HepG2 (cell line): ENCODE results near the gene ALG3. TPM values are rescaled to one million over a fixed set of nuclear protein-coding genes. Genes with fewer than 3 reads are reported as not detected.
A peak's percentile ranks its signal among the peaks of the same experiment; 100 is the strongest.

Experiments
- ATAC-seq: fragments of 200-7000 bp; cut with Tn5 transposase; 3 replicates; pipeline ENCODE4 v1.9.1; 2020; ENCODE audit warnings: mild to moderate bottlenecking, moderate library complexity
- BruUV-seq: library from RNA; stranded (reverse); fragments of 400-500 nt; replicated peaks from 2 replicates; lab custom pipeline; 2021; lab: Mats Ljungman, UMichigan
- CTCF ChIA-PET: fragments of 300-600 bp; formaldehyde crosslinking; extraction: SDS; loops from one replicate; lab custom pipeline; 2021; ENCODE audit warnings: low total read pairs, inconsistent platforms, low intra/inter-chr PET ratio; lab: Yijun Ruan, JAX
- POLR2A ChIA-PET: fragments of 350-600 bp; sonication (Branson Sonifier 250); formaldehyde crosslinking; loops from one replicate; lab custom pipeline; 2020; ENCODE audit warnings: antibody characterized with exemption, inconsistent platforms; lab: Yijun Ruan, JAX
- DNase-seq: peaks from one replicate; pipeline ENCODE4 v3.0.0-alpha.2; 2015; ENCODE audit warnings: low spot score
- FAIRE-seq: peaks from 3 replicates; lab custom pipeline; 2011; peaks lifted over from hg19 to GRCh38; lab: Jason Lieb, UNC
- H2AFZ ChIP-seq: one replicate; pipeline ENCODE4 v1.6.1; 2011; ENCODE audit warnings: low read length, inconsistent platforms
- H3K27ac ChIP-seq: fragments of 300-600 bp; 3 replicates; pipeline ENCODE4 v1.8.0; 2011; ENCODE audit warnings: mixed run types, mild to moderate bottlenecking, mixed read lengths, low read length, inconsistent platforms; ENCODE audit not compliant: insufficient read depth; ENCODE audit errors: extremely low read length
- H3K27me3 ChIP-seq, 2 experiments: fragments of 200-600 bp in 1 of 2; 2 replicates in 1 of 2; 3 replicates in 1 of 2; pipeline versions ENCODE4 v1.6.0 to v1.8.0; 2011; ENCODE audit warnings: low read length in 2 of 2, mild to moderate bottlenecking in 2 of 2, moderate library complexity in 2 of 2, inconsistent platforms in 1 of 2; ENCODE audit not compliant: insufficient read depth in 2 of 2, control insufficient read depth in 1 of 2
- H3K36me3 ChIP-seq, 2 experiments: fragments of 200-600 bp in 1 of 2; replicated peaks in 1 of 2; 2 replicates in 1 of 2; 3 replicates in 1 of 2; pipeline versions ENCODE4 v1.5.1 to v1.8.0; 2011; ENCODE audit warnings: low read length in 2 of 2, inconsistent platforms in 1 of 2; ENCODE audit not compliant: insufficient read depth in 2 of 2, control insufficient read depth in 1 of 2
- H3K4me1 ChIP-seq: 2 replicates; pipeline ENCODE4 v1.5.1; 2012; ENCODE audit warnings: low read length, inconsistent platforms; ENCODE audit not compliant: insufficient read depth
- H3K4me2 ChIP-seq: 2 replicates; pipeline ENCODE4 v1.6.0; 2011; ENCODE audit warnings: low read depth, low read length, inconsistent platforms
- H3K4me3 ChIP-seq, 3 experiments: fragments of 200-600 bp in 1 of 3; sonication (generic), shearing (Covaris generic) in 1 of 3; replicated peaks in 1 of 3; 2 replicates each; pipeline ENCODE4 v1.5.1; 2011 to 2016; ENCODE audit warnings: low read length in 3 of 3, inconsistent platforms in 2 of 3, low read depth in 2 of 3, mild to moderate bottlenecking in 2 of 3, control low read depth in 1 of 3, mixed read lengths in 1 of 3; ENCODE audit not compliant: insufficient read depth in 1 of 3
- H3K79me2 ChIP-seq: one replicate; pipeline ENCODE4 v1.6.1; 2011; ENCODE audit warnings: low read length, inconsistent platforms; ENCODE audit not compliant: insufficient read depth
- H3K9ac ChIP-seq: 2 replicates; pipeline ENCODE4 v1.6.0; 2011; ENCODE audit warnings: mild to moderate bottlenecking, low read depth, low read length, inconsistent platforms; ENCODE audit not compliant: insufficient read depth
- H3K9me3 ChIP-seq: 2 replicates; pipeline ENCODE4 v1.5.1; 2012; ENCODE audit warnings: mild to moderate bottlenecking, low read length
- H4K20me1 ChIP-seq: 2 replicates; pipeline ENCODE4 v1.6.0; 2011; ENCODE audit warnings: inconsistent platforms, mild to moderate bottlenecking, low read length, moderate library complexity; ENCODE audit not compliant: insufficient read depth
- ARID2 ChIP-seq: sonication (generic); formaldehyde crosslinking; IDR thresholded peaks from 2 replicates; pipeline ENCODE4 v1.8.1; 2022; ENCODE audit warnings: mild to moderate bottlenecking, missing genetic modification reagents, borderline replicate concordance
- ASH2L ChIP-seq: fragments of 300-600, 200-600 bp; sonication (generic); IDR thresholded peaks from 2 replicates; pipeline ENCODE4 v1.7.0; 2017; ENCODE audit warnings: low read depth, mild to moderate bottlenecking, moderate library complexity, mixed read lengths, low read length; ENCODE audit not compliant: insufficient read length
- CREM ChIP-seq, 2 experiments: sonication (generic) in 1 of 2; formaldehyde crosslinking in 1 of 2; IDR thresholded peaks; 2 replicates each; pipeline versions ENCODE4 v1.4.0 to v1.6.1; 2016 to 2020; ENCODE audit warnings: antibody characterized with exemption in 1 of 2, mild to moderate bottlenecking in 1 of 2, missing genetic modification reagents in 1 of 2
- ETV6 ChIP-seq: sonication (generic); formaldehyde crosslinking; conservative IDR thresholded peaks from 2 replicates; pipeline ENCODE4 v1.4.0; 2020; ENCODE audit warnings: missing genetic modification reagents
- HOXA5 ChIP-seq: sonication (generic); formaldehyde crosslinking; IDR thresholded peaks from 2 replicates; pipeline ENCODE4 v1.4.0; 2020; ENCODE audit warnings: missing genetic modification reagents
- MIER2 ChIP-seq: IDR thresholded peaks from 2 replicates; pipeline ENCODE4 v1.6.1; 2016; ENCODE audit warnings: missing biosample characterization, missing genetic modification reagents
- ONECUT2 ChIP-seq: sonication (generic); formaldehyde crosslinking; IDR thresholded peaks from 2 replicates; pipeline ENCODE4 v1.4.0; 2020; ENCODE audit warnings: missing genetic modification reagents
- PHF8 ChIP-seq: sonication (generic); formaldehyde crosslinking; IDR thresholded peaks from 2 replicates; pipeline ENCODE4 v1.5.0; 2020; ENCODE audit warnings: missing genetic modification reagents
- RARA ChIP-seq: IDR thresholded peaks from 2 replicates; pipeline ENCODE4 v1.6.1; 2016; ENCODE audit warnings: missing genetic modification reagents, missing compliant biosample characterization
- SRSF9 ChIP-seq: fragments of 200-400 bp; formaldehyde crosslinking; IDR thresholded peaks from 2 replicates; pipeline ENCODE4 v1.6.1; 2018; ENCODE audit warnings: borderline replicate concordance, mild to moderate bottlenecking, low read depth, low read length; ENCODE audit not compliant: insufficient read depth, poor library complexity, severe bottlenecking
- THYN1 ChIP-seq: sonication (generic); formaldehyde crosslinking; IDR thresholded peaks from 2 replicates; pipeline ENCODE4 v1.8.1; 2023; ENCODE audit warnings: low read depth, mild to moderate bottlenecking, moderate library complexity, missing genetic modification reagents, borderline replicate concordance
- ZNF18 ChIP-seq: sonication (generic); formaldehyde crosslinking; IDR thresholded peaks from 2 replicates; pipeline ENCODE4 v1.8.0; 2022; ENCODE audit warnings: mild to moderate bottlenecking, missing genetic modification reagents; ENCODE audit not compliant: insufficient replicate concordance
- ZNF367 ChIP-seq: sonication (generic); formaldehyde crosslinking; IDR thresholded peaks from 2 replicates; pipeline ENCODE4 v1.4.0; 2020; ENCODE audit warnings: missing genetic modification reagents, borderline replicate concordance
- ZNF616 ChIP-seq: sonication (generic); formaldehyde crosslinking; IDR thresholded peaks from 2 replicates; pipeline ENCODE4 v1.5.0; 2020; ENCODE audit warnings: low read depth, mild to moderate bottlenecking, missing genetic modification reagents
- ZNF770 ChIP-seq: sonication (generic); formaldehyde crosslinking; IDR thresholded peaks from 2 replicates; pipeline ENCODE4 v1.5.0; 2020; ENCODE audit warnings: mild to moderate bottlenecking, missing genetic modification reagents
- ZNF772 ChIP-seq: sonication (generic); formaldehyde crosslinking; IDR thresholded peaks from 2 replicates; pipeline ENCODE4 v1.5.0; 2020; ENCODE audit warnings: mild to moderate bottlenecking, missing genetic modification reagents
- WGBS: methylation state at CpG from one replicate; pipeline ENCODE4 v1.1.6; 2017; ENCODE audit warnings: low lambda C conversion rate; 5-methylcytosine and 5-hydroxymethylcytosine counted together
- in situ Hi-C: cut with HindIII; loops from 2 replicates; pipeline ENCODE4 v1.10.0; 2017; ENCODE audit warnings: low pct_unique_long_range_greater_than_20kb; ENCODE audit not compliant: extremely low pct_ligation_motif_present
- intact Hi-C: fragments of 100-400 bp; cut with micrococcal nuclease; formaldehyde crosslinking; loops from one replicate; pipeline ENCODE4 v1.10.0; 2022; ENCODE audit not compliant: unreplicated experiment
- polyA plus RNA-seq, 8 experiments: library from polyadenylated mRNA; depleted of rRNA in 3 of 8; stranded (reverse) in 7 of 8; unstranded in 1 of 8; fragments of >200 nt; fragmentation: Illumina TruSeq in 4 of 8; extraction: Trizol in 4 of 8; gene quantifications; 2 replicates each; pipeline versions ENCODE4 v1.2.1 to v1.2.3, GENCODE V29; 2011 to 2016; ENCODE audit warnings: low read depth in 4 of 8, missing spikeins in 1 of 8, mixed read lengths in 1 of 8; ENCODE audit not compliant: insufficient read depth in 1 of 8
- total RNA-seq, 5 experiments: library from RNA; depleted of rRNA; stranded (reverse); fragments of >200 nt; fragmentation: Illumina TruSeq; extraction: Trizol; gene quantifications; 2 replicates each; pipeline ENCODE4 v1.2.3, GENCODE V29; 2016; ENCODE audit warnings: low read depth in 1 of 5
- TF ChIP-seq, protein P1 (sequence below): sonication (generic); formaldehyde crosslinking; IDR thresholded peaks from 2 replicates; pipeline ENCODE4 v1.5.0; 2020; ENCODE audit warnings: missing genetic modification reagents

ALG3 gene
- total and polyA plus RNA-seq, 2 of the 13 experiments (the other 11 are each of a cell fraction or from before 2014, with no cell fraction given) = 46.6 to 57.1 TPM

GRCh38 chr3:184240384-184241140 lies 8.2 kb downstream of the ALG3 start:
- peaks cover 24% of the 10 kb centered on the region for H3K4me1 ChIP-seq
- FAIRE-seq (no peak), ATAC-seq (peak; percentile 11), DNase-seq (no peak)
- in situ Hi-C loops (no loop called here), intact Hi-C loops (loop anchor here (5.0 to 10.0 kb wide), 2 partner anchors 226 to 343 kb away; partner anchors contain the start of gene ABCC5)
- H3K27me3 ChIP-seq = peaks cover 2 to 34% of the 10 kb centered on the region in 2 experiments; a peak in 4 of 5 replicates
- no peak overlapping the region for H3K4me3 ChIP-seq
- H2AFZ ChIP-seq = no peak overlapping the region
- WGBS = 57% methylated on average over 1 of the region's 4 CpGs
- ChIA-PET POLR2A (interaction anchor here (0.6 to 1.4 kb wide), 6 partner anchors 11 to 356 kb away, joined by 3 to 4 read pairs (median 4); partner anchors contain the start of genes ABCF3, PARL and VWA5B2), CTCF (no interaction called here)
- H4K20me1 ChIP-seq = peaks cover 4% of the 10 kb centered on the region
- H3K4me2 ChIP-seq = no peak overlapping the region
- H3K79me2 ChIP-seq = no peaks in the 10 kb centered on the region
- no peak overlapping the region for H3K9ac ChIP-seq
- H3K9me3 ChIP-seq = no peaks in the 10 kb centered on the region
- no TSS peak for BruUV-seq
- no peak overlapping the region for H3K27ac ChIP-seq
- peaks cover 16 to 26% of the 10 kb centered on the region in 2 experiments for H3K36me3 ChIP-seq
- TF ChIP-seq ZNF18 (CRISPR knock-in tag) (no peak), PHF8 (CRISPR knock-in tag) (no peak), ZNF772 (no peak), ASH2L (no peak), ZNF367 (no peak), SRSF9 (no peak), ARID2 (CRISPR knock-in tag) (0 out of 2 replicates have a peak, but pooled peaks have one; percentile 28), ZNF616 (CRISPR knock-in tag) (no peak), CREM (IDR thresholded peaks at IDR 0.05) (no peak), CREM (CRISPR knock-in tag; IDR thresholded peaks at IDR 0.05) (no peak), THYN1 (no peak), MIER2 (CRISPR knock-in tag) (peak; percentile 96), ETV6 (CRISPR knock-in tag) (no peak), RARA (peak; percentile 37), ZNF770 (no peak), ONECUT2 (CRISPR knock-in tag) (no peak), HOXA5 (CRISPR knock-in tag) (0 out of 2 replicates have a peak, but pooled peaks have one; percentile 35)
- TF ChIP-seq, protein P1, sequence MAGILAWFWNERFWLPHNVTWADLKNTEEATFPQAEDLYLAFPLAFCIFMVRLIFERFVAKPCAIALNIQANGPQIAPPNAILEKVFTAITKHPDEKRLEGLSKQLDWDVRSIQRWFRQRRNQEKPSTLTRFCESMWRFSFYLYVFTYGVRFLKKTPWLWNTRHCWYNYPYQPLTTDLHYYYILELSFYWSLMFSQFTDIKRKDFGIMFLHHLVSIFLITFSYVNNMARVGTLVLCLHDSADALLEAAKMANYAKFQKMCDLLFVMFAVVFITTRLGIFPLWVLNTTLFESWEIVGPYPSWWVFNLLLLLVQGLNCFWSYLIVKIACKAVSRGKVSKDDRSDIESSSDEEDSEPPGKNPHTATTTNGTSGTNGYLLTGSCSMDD (CRISPR knock-in tag) = no peak
